HG03558 (cell line): ENCODE data around the gene MCF2L.
"Not testable (repeated sequence)": the region's sequence is repeated elsewhere in the genome, so short reads cannot be mapped to it uniquely, and the experiment has no call there.

Experiments used
- ATAC-seq: cut with Tn5 transposase; IDR thresholded peaks from one replicate; pipeline ENCODE4 v1.9.1; 2021; ENCODE audit warnings: moderate number of reproducible peaks; ENCODE audit not compliant: unreplicated experiment; ENCODE audit errors: extremely low read depth

Gene MCF2L

DNA sequence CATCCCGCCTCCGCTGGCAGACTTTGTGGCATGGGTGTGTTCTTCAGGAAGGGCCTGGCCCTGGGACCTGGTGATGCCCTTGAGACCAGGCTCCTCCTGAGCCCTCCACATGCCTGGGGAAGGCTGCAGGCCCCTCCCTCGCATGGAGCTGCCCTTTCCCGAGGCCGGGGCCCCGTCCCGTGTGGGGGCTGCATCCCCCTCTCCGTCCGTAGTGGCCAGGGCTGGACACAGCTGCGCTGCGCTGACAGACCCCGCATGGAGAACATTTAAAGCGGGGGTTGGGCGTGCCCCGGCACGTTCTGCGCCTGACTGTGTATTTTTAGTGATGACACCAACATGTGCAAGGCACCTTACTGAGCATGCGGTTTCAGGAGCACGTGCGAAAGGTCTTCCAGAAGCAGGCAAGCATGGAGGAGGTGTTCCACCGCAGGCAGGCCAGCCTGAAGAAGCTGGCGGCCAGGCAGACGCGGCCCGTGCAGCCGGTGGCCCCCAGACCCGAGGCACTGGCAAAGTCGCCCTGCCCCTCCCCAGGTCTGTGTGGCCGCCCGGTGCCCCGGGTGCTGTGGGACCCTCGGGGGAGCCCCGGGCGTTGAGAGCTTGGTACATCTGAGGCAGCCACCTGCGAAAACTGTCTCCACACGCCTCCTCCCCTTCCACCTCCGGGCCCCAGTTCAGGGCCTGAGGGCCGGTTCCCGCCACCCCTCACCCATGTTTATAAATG lies 107.8 kb downstream of the MCF2L start:
- ATAC-seq, result no peak

DNA sequence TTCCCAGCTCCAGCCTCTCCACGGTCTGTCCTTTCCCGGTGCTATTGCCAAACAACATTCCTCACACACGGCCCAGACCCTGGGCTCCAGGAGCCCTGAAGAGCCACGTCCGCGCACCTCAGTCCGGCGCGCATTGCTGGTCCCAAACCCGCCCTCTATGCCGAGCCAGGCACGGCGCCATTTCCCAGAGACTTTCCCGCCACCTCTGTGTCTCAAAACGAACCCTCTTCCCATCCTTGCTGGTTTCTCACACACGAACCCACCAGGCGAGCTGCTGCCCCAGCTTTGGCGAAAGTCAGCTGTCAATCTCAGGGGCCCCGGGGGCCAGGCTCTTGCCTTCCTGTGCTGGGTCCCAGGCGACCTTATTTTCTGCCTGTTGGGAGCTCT lies 108.5 kb downstream of the MCF2L start:
- ATAC-seq, result no peak

DNA sequence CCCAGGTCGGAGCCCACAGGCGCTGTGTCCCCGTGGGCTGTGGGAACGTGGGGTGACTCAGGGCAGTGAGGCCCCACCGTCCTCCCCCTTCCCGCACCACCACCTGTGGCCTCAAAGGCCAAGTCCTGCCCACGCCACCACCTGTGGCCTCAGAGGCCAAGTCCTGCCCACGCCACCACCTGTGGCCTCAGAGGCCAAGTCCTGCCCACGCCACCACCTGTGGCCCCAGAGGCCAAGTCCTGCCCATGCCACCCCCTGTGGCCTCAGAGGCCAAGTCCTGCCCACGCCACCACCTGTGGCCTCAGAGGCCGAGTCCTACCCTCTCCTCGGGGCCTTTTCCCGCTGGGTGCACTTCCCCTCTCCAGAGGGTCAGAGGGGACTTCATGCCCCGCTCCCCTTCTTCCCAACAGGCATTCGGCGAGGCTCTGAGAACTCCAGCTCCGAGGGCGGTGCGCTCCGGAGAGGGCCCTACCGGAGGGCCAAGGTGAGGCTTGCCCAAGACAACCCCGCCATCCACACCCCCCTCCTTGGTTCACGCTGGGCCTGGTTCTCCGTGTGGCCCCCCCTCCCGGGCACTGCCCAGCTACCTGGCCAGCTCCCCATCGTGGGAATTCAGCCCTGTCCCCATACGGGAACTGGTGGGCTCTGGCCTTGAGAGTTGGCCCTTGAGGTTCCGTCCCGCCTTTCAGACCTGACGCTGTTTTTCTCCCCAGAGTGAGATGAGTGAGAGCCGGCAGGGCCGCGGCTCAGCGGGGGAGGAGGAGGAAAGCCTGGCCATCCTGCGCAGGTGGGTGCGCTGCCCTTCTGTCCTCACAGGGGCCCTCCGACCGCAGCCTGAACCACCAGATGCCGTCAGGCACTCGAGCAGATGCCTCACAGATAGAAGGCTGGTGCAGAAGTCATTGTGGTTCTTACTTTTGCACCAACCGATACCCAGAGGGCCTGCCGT lies 109.2 kb downstream of the MCF2L start:
- ATAC-seq, result no peak

DNA sequence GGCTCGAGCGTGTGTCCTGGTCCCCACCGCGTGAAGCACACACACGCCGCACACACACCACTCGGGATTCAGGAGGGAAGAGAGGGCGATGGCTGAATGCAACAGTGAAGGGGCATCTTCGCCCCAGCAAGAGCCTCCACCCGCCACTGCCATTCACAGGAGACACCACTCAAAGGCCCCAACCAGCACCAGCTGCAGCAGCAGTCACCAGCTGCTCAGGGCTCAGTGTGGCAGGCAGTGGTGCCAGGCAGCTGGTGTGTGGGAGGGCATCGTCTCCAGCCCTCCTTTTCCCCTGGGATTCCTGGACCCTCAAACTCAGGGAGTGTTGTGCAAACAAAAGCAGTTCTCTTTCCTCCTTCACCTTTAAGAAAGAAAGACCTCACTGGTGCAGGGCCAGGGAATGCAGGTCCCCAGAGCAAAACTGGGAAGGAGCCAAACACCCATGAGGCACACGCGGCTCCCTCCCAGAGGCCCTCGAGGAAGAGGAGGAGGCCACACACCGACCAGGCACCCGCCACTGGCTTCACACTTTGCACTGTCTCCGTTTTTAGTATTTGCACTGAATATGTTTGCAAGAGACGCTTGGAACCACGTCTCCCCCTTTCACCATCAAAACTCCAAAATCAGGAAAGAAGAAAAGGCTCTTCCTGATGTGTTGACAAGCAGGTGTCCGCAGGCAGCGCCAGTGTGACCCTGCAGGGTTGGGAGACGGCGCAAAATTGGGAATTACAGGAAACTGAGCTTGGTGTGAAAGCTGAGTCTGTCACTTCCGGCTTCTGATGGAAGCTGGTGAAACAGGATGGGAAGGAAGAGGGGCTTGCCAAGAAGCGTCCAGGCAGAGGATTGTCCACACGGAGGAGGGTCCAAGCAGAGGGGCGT lies 110.1 kb downstream of the MCF2L start:
- no peak for ATAC-seq

DNA sequence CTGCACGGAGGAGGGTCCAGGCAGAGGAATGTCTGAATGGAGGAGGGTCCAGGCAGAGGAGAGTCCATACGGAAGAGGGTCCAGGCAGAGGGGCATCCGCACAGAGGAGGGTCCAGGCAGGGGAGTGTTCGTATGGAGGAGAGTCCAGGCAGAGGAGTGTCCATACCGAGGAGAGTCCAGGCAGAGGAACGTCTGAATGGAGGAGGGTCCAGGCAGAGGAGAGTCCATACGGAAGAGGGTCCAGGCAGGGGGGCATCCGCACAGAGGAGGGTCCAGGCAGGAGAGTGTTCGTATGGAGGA lies 110.7 kb downstream of the MCF2L start:
- not testable (repeated sequence) for ATAC-seq

DNA sequence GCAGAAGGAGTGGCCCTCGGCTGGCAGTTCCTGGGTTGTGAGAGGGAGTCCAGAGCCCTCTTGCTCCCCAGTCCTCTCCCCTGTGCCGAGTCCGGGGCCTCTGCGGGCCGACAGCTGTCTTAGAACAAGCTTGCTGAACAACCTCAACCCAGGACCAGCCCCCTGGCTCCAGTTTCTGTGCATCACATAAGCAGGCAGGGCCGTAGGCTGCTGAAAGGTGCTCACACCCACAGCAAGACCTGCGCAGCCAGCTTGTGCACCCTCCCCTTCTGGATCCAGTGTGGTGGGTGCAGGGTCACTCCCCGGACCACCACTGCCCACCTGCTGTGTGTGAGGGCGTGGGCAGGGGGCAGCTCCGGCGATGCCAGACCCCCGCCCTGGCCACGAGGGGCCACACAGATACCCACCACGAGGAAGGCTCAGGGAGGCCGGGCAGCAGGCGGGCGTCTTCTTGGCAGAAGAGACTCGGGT lies 111.4 kb downstream of the MCF2L start:
- no peak for ATAC-seq

DNA sequence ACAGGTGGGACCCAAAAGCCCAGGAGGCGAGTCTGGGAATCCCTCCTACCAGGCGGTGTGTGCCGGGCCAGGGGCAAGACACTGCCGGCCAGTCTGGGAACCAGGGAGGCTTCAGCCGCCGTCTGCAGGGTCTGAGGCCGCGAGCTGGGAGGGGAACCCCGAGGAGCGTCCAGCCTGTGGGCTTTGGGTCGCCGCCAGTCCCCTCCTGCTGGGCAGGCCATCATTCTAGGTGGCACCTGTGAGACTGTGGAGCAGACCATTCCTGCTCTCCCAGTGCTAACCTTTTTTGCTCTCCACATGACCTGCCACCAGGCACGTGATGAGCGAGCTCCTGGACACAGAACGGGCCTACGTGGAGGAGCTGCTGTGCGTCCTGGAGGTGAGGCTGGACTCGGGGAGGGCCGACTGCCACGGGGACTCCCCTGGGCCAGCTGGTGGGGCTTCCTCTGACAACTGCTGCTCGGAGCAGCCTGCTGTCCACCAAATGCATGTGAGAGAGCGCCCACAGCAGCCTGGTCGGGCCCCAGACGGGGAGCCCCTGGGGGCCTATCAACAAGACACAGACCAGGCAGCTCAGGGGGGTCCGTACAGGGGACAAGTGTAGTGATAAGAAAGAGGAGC lies 112.0 kb downstream of the MCF2L start:
- no peak for ATAC-seq

DNA sequence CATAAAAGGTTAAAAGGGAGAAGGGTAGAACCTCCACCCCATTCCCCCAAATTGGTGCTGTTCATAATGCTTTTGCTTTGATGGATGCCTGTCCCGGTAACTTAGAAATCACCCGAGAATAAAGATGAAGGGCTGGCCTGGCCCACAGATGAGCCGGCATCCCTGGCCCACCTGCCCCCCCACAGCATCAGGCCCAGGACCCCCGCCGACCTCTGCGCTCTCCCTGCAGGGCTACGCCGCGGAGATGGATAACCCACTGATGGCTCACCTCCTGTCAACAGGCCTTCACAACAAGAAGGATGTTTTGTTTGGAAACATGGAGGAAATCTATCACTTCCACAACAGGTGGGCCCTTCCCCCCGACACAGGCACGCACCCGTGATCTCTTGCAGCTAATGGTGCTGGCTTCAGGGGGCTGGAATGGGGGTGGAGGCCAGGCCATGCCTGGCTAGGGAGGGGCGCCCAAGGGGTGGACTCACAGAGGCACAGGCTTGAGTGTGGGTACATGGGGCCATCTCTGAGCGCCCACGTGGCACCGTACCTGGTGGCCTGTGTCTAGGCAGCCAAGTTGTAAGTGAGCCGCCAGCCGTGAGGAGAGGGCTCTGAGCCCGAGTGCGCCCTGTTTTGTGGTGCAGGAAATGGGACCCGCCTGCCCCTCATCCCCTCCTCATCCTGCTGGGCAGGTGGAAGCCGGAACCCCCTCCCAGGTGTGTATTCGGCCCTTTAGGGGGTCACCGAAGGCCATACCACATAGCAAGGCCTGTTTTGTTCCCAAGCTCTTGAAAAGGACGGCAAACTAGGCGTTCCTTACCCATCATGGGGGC lies 113.4 kb downstream of the MCF2L start:
- no peak for ATAC-seq

DNA sequence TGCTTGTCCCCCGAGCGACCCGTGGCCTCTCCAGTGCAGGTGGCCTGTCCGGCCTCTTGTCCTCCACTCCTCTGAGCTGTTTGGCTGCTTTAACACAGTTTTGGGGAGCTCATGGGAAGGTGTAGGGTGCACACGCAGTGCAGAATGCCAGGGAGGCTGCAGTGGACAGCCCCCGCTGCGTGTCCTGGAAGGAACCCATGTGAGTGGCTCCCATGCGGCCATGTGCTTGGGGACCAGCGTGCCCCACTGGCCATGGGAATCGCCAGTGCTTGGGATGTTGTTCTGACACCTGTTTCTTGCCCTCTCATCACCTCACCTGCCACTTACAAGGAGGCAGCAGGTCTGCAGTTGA lies 114.0 kb downstream of the MCF2L start:
- no peak for ATAC-seq

DNA sequence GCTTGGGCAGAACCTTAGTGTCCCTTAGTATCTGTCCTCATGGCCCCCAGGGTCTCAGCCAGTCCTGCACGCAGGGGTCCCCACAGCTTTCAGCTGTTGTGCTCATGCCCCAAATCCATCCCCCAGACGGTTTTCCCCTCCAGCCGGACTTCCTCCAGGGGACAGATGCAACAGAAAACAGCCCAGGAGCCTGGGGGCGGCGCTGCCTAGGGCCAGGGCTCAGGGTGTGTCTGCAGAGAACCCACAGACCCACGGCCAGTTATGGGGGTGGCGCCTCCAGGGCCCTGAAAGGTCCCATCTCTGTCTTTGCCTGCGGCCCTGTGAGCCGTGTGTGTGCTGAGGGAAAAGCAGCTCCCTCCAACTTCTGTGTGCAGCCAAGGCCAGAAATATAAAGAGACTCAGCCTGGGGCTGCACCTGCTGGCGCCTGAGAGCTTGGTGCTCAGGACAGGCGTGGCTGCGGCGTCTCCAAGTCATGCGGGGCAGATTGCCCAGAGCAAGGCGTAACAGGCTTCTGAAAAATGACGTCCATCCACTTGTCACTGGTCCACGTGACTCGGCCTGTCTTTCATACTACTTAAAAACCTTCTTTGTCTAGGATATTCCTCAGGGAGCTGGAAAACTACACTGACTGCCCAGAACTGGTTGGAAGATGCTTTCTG lies 114.5 kb downstream of the MCF2L start:
- ATAC-seq, result no peak

DNA sequence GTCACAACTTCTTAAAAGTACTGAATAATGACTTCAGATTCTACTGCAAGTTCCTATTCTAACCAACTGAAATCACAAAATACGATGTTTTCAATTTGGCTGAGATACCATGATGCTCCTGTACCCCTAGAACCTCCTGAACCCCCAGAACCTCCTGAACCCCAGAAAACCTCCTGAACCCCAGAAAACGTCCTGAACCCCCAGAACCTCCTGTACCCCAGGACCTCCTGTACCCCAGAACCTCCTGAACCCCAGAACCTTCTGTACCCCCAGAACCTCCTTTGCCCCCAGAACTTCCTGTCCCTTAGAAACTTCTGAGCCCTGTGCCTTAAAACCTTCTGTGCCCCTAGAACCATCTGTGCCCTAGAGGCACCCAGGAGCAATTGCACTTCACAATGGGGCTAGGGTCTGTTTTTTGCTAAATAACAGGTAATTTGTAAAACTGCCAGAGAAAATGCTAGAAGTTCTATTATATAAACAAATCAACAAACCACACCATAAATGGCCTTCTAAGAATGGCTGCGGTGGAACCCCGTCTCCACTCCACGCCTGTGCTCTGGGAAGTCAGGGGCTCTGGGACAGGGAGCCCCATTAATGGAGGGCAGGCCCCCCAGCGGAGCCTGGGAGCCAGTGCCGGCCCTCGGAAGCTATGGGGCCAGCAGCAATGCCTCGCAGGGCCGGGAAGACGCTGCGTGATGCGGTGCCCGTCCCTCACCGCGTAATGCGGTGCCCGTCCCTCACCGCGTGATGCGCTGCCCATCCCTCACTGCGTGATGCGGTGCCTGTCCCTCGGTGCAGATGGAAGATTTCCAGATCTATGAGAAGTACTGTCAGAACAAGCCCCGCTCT lies 115.3 kb downstream of the MCF2L start:
- ATAC-seq, result no peak

DNA sequence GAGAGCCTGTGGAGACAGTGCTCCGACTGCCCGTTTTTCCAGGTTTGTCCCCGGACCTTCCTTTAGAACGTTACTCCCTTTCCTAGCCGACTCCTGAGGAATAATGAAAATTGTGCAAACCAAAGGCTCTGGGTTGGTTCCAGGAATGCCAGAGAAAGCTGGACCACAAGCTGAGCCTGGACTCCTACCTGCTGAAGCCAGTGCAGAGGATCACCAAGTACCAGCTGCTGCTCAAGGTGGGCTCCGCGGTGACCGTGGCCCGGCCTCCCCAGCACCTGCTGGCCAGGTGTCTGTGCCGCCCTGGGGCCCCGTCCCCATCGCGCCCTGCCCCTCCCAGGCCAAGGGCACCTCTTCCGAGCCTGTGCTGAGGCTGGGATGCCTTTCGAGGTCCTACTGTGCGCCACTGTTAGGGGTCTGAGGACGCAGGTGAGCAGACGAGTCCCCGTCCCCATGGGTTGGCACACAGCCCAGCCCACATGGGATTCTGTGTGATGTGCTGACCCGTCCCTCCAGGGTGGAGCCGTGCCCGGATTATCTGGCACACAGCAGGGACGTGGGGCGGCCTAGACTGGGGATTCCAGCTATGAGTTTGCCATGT lies 116.0 kb downstream of the MCF2L start:
- no peak for ATAC-seq

DNA sequence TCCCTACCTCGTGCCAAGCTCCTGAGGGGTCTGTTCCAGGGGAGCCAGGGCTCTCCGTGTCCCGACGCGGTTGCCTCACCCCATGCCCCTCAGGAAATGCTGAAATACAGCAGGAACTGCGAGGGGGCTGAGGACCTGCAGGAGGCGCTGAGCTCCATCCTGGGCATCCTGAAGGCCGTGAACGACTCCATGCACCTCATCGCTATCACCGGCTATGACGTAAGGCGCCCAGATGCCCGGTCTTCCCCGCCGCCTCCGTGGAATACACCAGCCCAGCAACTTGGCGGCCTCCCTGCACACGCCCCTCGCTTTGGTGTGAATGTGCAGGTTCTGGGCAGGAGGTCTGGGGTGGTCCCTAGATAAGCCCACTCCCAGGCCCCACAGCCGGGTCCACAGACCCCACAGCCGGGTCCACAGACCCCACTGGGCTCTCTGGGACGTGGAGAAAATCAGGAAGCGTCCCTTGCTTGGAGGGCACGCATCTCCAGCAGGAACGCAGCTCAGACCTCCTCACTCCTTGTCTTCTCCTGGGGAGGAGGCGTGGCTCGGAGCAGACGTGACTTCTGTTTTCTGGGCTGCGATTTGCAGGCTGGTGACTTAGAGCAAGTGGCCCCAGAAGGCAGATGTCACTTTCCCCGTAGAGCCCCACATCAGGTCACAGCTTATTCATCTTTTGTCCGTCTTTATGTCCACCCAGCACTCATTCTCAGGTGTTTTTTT lies 117.2 kb downstream of the MCF2L start:
- ATAC-seq, result no peak

DNA sequence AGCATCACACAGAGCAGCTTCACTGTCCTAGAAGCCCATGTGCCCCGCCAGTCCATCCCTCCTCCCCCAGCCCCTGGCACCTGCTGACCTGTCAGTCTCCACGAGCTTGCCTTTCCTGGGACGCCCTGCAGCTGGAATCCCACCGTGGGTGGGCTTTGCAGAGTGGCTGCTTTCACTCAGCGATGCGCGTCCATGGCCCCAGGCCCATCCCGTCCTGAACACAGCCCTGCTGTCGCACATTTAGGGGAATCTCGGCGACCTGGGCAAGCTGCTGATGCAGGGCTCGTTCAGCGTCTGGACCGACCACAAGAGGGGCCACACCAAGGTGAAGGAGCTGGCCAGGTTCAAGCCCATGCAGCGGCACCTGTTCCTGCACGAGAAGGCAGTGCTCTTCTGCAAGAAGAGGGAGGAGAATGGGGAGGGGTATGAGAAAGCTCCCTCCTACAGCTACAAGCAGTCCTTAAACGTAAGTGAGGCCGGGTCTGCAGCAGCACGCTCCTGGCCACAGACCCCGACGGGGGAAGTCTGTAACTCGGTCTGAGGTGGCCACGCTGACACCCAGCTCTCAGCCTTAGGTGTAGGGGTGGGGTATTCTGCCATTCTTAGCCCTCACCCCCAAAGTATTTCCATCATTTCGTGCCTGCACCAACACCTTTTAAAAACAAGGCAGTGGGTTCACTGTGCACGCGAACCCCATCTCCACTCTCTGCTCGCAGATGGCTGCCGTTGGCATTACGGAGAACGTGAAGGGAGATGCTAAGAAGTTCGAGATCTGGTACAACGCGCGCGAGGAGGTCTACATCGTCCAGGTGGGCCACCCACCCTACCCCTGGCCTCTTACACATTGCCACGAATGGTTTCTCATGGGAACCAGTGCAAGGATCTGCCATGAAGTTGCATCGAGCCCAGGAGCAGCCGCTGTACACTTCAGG lies 118.2 kb downstream of the MCF2L start:
- ATAC-seq, result no peak

DNA sequence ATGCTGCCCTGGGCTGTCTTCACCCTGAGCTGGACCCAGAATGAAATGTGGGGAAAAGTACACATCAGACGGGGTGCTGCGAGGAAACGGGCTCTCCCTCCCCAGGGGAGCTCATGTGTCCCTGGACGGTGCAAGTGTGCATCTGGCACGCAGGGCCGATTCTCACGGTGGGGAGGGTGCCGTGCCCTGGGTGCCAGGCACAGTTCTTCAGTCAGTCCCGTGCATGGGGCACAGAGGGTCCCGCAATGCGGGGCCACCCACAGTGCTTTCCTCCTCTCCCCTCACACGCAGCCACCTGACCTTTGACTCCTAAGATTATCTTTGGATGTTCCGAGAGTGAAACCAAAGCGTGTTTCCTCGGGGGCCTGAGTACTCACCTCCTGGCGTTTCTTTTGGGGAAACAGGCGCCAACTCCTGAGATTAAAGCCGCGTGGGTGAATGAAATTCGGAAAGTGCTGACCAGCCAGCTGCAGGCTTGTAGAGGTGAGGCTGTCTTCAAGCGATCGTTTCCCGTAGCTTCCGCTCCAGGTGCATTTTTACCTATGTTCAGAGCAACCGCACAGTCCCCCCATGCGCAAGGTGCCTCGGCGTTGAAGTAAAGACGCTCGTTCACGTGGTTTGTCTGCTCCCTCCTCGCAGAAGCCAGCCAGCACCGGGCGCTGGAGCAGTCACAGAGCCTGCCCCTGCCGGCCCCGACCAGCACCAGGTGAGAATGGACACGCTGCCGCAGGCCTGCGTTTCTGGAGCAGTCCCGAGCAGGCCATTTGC lies 119.1 kb downstream of the MCF2L start:
- ATAC-seq, result no peak
